Upper lobe of left lung (tissue), 4 donors: ENCODE results near the gene ZC3H4.

ENCODE experiments used
- EP300 ChIP-seq, 4 donors: sonication (generic); formaldehyde crosslinking; IDR thresholded peaks; one replicate each; pipeline ENCODE4 v1.5.1; 2017; ENCODE audit warnings: antibody characterized with exemption in 4 of 4, control low read depth in 2 of 4
- POLR2A ChIP-seq, 4 donors: fragments of 450-650 bp; IDR thresholded peaks; one replicate each; pipeline ENCODE4 v1.5.1; 2016 to 2017; ENCODE audit warnings: antibody characterized with exemption in 4 of 4, mild to moderate bottlenecking in 2 of 4
- POLR2AphosphoS5 ChIP-seq, 2 donors: sonication (generic); formaldehyde crosslinking; IDR thresholded peaks; one replicate each; pipeline ENCODE4 v1.5.1; 2017; ENCODE audit warnings: antibody characterized with exemption in 2 of 2
- TF ChIP-seq, protein P1 (sequence below), 6 experiments: fragments of 450-650 bp in 4 of 6; fragments of 200-600 bp in 2 of 6; sonication (generic) in 2 of 6; IDR thresholded peaks; one replicate each; pipeline ENCODE4 v1.5.1; 2016 to 2019; ENCODE audit warnings: antibody characterized with exemption in 6 of 6

DNA sequence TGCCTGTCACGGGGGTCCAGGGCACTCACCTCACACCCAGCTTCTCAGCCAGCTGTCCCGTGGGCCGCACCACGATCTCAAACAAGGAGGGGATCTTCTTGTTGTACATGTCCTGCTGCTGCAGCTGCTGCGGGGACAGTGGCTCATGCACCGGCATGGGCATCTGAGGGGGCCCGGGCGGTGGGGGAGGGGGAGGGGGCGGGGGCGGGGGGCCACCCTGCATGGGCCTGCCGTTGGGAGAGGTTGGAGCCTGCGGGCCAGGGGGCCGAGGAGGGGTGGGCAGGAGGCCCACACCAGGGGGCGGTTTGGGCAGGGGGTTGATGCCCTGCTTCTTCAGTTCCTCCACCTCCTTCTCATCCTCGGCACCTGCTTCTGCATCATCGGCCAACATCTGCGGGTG, 41.3 kb downstream of the ZC3H4 start:
- TF ChIP-seq POLR2AphosphoS5 (IDR thresholded peaks at IDR 0.05), result no peak
- TF ChIP-seq, protein P1, sequence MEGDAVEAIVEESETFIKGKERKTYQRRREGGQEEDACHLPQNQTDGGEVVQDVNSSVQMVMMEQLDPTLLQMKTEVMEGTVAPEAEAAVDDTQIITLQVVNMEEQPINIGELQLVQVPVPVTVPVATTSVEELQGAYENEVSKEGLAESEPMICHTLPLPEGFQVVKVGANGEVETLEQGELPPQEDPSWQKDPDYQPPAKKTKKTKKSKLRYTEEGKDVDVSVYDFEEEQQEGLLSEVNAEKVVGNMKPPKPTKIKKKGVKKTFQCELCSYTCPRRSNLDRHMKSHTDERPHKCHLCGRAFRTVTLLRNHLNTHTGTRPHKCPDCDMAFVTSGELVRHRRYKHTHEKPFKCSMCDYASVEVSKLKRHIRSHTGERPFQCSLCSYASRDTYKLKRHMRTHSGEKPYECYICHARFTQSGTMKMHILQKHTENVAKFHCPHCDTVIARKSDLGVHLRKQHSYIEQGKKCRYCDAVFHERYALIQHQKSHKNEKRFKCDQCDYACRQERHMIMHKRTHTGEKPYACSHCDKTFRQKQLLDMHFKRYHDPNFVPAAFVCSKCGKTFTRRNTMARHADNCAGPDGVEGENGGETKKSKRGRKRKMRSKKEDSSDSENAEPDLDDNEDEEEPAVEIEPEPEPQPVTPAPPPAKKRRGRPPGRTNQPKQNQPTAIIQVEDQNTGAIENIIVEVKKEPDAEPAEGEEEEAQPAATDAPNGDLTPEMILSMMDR (IDR thresholded peaks at IDR 0.05), result no peak
- TF ChIP-seq POLR2A (IDR thresholded peaks at IDR 0.05), result no peak
- TF ChIP-seq EP300 (IDR thresholded peaks at IDR 0.05), result no peak
